ENCODE measurements around the gene ABCF3.
"Not testable (repeated sequence)": the region's sequence is repeated elsewhere in the genome, so short reads cannot be mapped to it uniquely, and the experiment has no call there.

DNA sequence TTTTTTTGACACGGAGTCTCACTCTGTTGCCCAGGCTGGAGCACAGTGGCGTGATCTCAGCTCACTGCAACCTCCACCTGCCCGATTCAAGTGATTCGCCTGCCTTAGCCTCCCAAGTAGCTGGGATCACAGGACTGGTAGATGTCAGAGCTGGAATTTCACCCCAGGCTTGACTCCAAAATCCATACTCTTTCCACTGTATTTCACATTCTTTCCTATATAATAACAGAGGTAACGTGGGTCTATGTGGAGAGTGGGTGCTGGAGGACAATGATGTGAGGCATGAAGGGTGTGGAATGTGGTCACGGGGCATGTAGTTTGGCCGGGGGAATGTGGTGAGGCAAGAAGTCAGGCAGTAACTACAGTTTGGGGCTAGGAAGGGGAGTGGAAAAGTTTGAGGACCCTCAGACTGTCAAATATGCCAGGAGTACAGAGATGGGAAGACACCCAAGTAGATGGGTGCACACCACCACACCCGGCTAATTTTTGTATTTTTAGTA is 23.4 kb upstream of the ABCF3 start:
- TF ChIP-seq POLR2A (IDR thresholded peaks at IDR 0.05; ENCODE audit: low read depth, low read length); POLR2AphosphoS5 (IDR thresholded peaks at IDR 0.05; ENCODE audit: low read depth, low read length); TAF1 (IDR thresholded peaks at IDR 0.05; ENCODE audit: borderline replicate concordance, low read depth, low read length): not testable (repeated sequence)
